GM23338 (cell line): ENCODE measurements around the gene ANO5. TPM values are rescaled to one million over a fixed set of nuclear protein-coding genes. Genes with fewer than 3 reads are reported as not detected.
"Not testable (repeated sequence)": the region's sequence is repeated elsewhere in the genome, so short reads cannot be mapped to it uniquely, and the experiment has no call there.

Experiments used
- ATAC-seq: fragments of 200-7000 bp; cut with Tn5 transposase; 3 replicates; pipeline ENCODE4 v1.9.1; 2020
- DNase-seq: peaks from one replicate; pipeline ENCODE4 v3.0.0-alpha.2; 2015; ENCODE audit warnings: low spot score
- H2AFZ ChIP-seq: fragments of 200-600 bp; sonication (generic); 2 replicates; pipeline ENCODE4 v1.8.0; 2016; ENCODE audit warnings: antibody characterized with exemption, mild to moderate bottlenecking, moderate library complexity
- H3F3A ChIP-seq: fragments of 200-600 bp; sonication (generic); replicated peaks from 2 replicates; pipeline ENCODE4 v1.8.0; 2017; ENCODE audit warnings: antibody characterized with exemption, mixed run types, low read depth
- H3K27ac ChIP-seq: fragments of 200-600 bp; sonication (generic); 2 replicates; pipeline ENCODE4 v1.6.1; 2016; ENCODE audit warnings: low read depth
- H3K27me3 ChIP-seq: fragments of 200-600 bp; sonication (generic); 2 replicates; pipeline ENCODE4 v1.8.0; 2016; ENCODE audit warnings: mild to moderate bottlenecking, mixed run types, moderate library complexity; ENCODE audit not compliant: insufficient read depth
- H3K36me3 ChIP-seq: fragments of 200-600 bp; sonication (generic); 2 replicates; pipeline ENCODE4 v1.8.0; 2016; ENCODE audit warnings: mild to moderate bottlenecking; ENCODE audit not compliant: insufficient read depth
- H3K4me1 ChIP-seq: fragments of 200-600 bp; sonication (generic); 2 replicates; pipeline ENCODE4 v1.8.0; 2016; ENCODE audit warnings: mild to moderate bottlenecking, moderate library complexity; ENCODE audit not compliant: insufficient read depth
- H3K4me2 ChIP-seq: fragments of 200-600 bp; sonication (generic); 2 replicates; pipeline ENCODE4 v1.7.1; 2017; ENCODE audit warnings: mixed run types
- H3K4me3 ChIP-seq: fragments of 200-600 bp; sonication (generic); 2 replicates; pipeline ENCODE4 v1.6.1; 2016; ENCODE audit warnings: mixed run types
- H3K79me2 ChIP-seq: fragments of 200-600 bp; sonication (generic); replicated peaks from 2 replicates; pipeline ENCODE4 v1.8.0; 2017; ENCODE audit warnings: mild to moderate bottlenecking; ENCODE audit not compliant: insufficient read depth
- H3K9me2 ChIP-seq: fragments of 200-600 bp; sonication (generic); 2 replicates; pipeline ENCODE4 v1.8.0; 2017; ENCODE audit not compliant: insufficient read depth
- H4K20me1 ChIP-seq: fragments of 200-600 bp; sonication (generic); replicated peaks from 2 replicates; pipeline ENCODE4 v1.8.0; 2017; ENCODE audit warnings: mild to moderate bottlenecking; ENCODE audit not compliant: insufficient read depth
- H3K27ac Mint-ChIP-seq: 2 replicates; pipeline ENCODE4 v1.8.0; 2020; ENCODE audit warnings: inconsistent platforms, mild to moderate bottlenecking, moderate library complexity, mixed read lengths
- H3K27me3 Mint-ChIP-seq: 3 replicates; pipeline ENCODE4 v1.8.0; 2022; ENCODE audit warnings: low read depth, mild to moderate bottlenecking, moderate library complexity, mixed read lengths, inconsistent platforms; ENCODE audit not compliant: insufficient read depth, poor library complexity
- H3K36me3 Mint-ChIP-seq: 3 replicates; pipeline ENCODE4 v1.8.0; 2021; ENCODE audit warnings: low read depth, mild to moderate bottlenecking, inconsistent platforms, moderate library complexity, mixed read lengths
- H3K4me1 Mint-ChIP-seq: 3 replicates; pipeline ENCODE4 v1.8.0; 2020; ENCODE audit warnings: mild to moderate bottlenecking, inconsistent platforms, mixed read lengths
- H3K4me3 Mint-ChIP-seq: 3 replicates; pipeline ENCODE4 v1.8.0; 2021; ENCODE audit warnings: moderate library complexity, mild to moderate bottlenecking, inconsistent platforms, mixed read lengths
- H3K9me3 Mint-ChIP-seq: 3 replicates; pipeline ENCODE4 v1.8.0; 2020; ENCODE audit warnings: moderate library complexity, mild to moderate bottlenecking, inconsistent platforms, mixed read lengths
- CREB1 ChIP-seq: fragments of 250-450 bp; sonication (Bioruptor Pico); IDR thresholded peaks from 2 replicates; pipeline ENCODE4 v1.5.0; 2020; ENCODE audit warnings: low read depth, mild to moderate bottlenecking, moderate library complexity
- NANOG ChIP-seq: IDR thresholded peaks from 2 replicates; pipeline ENCODE4 v1.6.1; 2016; ENCODE audit warnings: antibody characterized with exemption, borderline replicate concordance
- POLR2AphosphoS5 ChIP-seq: IDR thresholded peaks from 2 replicates; pipeline ENCODE4 v1.6.1; 2016; ENCODE audit warnings: antibody characterized with exemption, low read depth
- ZNF114 ChIP-seq: fragments of 250-450 bp; sonication (Bioruptor Pico); IDR thresholded peaks from 2 replicates; pipeline ENCODE4 v1.5.0; 2020; ENCODE audit warnings: mild to moderate bottlenecking, moderate library complexity
- polyA plus RNA-seq: library from polyadenylated mRNA; unstranded; fragments of >200 nt; fragmentation: Nextera tagmentation; extraction: Ambion mirVana; gene quantifications from 2 replicates; pipeline ENCODE4 v1.2.1, GENCODE V29; 2016
- total RNA-seq: library from RNA; depleted of rRNA; stranded (reverse); fragments of >200 nt; shearing (Covaris generic); gene quantifications from 2 replicates; pipeline ENCODE4 v1.2.3, GENCODE V29; 2014
- TF ChIP-seq, protein P1 (sequence below): fragments of 250-450 bp; sonication (Bioruptor Pico); IDR thresholded peaks from 2 replicates; pipeline ENCODE4 v1.5.0; 2020; ENCODE audit warnings: mild to moderate bottlenecking, moderate library complexity
- TF ChIP-seq, protein P2 (sequence below), 2 experiments: fragments of 200-600 bp in 1 of 2; sonication (generic) in 1 of 2; conservative IDR thresholded peaks; 2 replicates each; pipeline versions ENCODE4 v1.5.1 to v1.6.1; 2016 to 2017; ENCODE audit warnings: antibody characterized with exemption in 2 of 2, low read depth in 2 of 2, mild to moderate bottlenecking in 2 of 2, moderate library complexity in 1 of 2

Gene ANO5
- total and polyA plus RNA-seq, 2 experiments from 2014 or later = 1.8 to 8.3 TPM

- TF ChIP-seq, protein P1, sequence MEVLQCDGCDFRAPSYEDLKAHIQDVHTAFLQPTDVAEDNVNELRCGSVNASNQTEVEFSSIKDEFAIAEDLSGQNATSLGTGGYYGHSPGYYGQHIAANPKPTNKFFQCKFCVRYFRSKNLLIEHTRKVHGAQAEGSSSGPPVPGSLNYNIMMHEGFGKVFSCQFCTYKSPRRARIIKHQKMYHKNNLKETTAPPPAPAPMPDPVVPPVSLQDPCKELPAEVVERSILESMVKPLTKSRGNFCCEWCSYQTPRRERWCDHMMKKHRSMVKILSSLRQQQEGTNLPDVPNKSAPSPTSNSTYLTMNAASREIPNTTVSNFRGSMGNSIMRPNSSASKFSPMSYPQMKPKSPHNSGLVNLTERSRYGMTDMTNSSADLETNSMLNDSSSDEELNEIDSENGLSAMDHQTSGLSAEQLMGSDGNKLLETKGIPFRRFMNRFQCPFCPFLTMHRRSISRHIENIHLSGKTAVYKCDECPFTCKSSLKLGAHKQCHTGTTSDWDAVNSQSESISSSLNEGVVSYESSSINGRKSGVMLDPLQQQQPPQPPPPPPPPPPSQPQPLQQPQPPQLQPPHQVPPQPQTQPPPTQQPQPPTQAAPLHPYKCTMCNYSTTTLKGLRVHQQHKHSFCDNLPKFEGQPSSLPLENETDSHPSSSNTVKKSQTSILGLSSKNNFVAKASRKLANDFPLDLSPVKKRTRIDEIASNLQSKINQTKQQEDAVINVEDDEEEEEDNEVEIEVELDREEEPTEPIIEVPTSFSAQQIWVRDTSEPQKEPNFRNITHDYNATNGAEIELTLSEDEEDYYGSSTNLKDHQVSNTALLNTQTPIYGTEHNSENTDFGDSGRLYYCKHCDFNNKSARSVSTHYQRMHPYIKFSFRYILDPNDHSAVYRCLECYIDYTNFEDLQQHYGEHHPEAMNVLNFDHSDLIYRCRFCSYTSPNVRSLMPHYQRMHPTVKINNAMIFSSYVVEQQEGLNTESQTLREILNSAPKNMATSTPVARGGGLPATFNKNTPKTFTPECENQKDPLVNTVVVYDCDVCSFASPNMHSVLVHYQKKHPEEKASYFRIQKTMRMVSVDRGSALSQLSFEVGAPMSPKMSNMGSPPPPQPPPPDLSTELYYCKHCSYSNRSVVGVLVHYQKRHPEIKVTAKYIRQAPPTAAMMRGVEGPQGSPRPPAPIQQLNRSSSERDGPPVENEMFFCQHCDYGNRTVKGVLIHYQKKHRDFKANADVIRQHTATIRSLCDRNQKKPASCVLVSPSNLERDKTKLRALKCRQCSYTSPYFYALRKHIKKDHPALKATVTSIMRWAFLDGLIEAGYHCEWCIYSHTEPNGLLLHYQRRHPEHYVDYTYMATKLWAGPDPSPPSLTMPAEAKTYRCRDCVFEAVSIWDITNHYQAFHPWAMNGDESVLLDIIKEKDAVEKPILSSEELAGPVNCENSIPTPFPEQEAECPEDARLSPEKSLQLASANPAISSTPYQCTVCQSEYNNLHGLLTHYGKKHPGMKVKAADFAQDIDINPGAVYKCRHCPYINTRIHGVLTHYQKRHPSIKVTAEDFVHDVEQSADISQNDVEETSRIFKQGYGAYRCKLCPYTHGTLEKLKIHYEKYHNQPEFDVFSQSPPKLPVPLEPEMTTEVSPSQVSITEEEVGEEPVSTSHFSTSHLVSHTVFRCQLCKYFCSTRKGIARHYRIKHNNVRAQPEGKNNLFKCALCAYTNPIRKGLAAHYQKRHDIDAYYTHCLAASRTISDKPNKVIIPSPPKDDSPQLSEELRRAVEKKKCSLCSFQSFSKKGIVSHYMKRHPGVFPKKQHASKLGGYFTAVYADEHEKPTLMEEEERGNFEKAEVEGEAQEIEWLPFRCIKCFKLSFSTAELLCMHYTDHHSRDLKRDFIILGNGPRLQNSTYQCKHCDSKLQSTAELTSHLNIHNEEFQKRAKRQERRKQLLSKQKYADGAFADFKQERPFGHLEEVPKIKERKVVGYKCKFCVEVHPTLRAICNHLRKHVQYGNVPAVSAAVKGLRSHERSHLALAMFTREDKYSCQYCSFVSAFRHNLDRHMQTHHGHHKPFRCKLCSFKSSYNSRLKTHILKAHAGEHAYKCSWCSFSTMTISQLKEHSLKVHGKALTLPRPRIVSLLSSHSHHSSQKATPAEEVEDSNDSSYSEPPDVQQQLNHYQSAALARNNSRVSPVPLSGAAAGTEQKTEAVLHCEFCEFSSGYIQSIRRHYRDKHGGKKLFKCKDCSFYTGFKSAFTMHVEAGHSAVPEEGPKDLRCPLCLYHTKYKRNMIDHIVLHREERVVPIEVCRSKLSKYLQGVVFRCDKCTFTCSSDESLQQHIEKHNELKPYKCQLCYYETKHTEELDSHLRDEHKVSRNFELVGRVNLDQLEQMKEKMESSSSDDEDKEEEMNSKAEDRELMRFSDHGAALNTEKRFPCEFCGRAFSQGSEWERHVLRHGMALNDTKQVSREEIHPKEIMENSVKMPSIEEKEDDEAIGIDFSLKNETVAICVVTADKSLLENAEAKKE (CRISPR knock-in tag) = no peak
- TF ChIP-seq ZNF114 (CRISPR knock-in tag) (no peak), POLR2AphosphoS5 (no peak), CREB1 (no peak), NANOG (no peak)
- TF ChIP-seq, protein P2, sequence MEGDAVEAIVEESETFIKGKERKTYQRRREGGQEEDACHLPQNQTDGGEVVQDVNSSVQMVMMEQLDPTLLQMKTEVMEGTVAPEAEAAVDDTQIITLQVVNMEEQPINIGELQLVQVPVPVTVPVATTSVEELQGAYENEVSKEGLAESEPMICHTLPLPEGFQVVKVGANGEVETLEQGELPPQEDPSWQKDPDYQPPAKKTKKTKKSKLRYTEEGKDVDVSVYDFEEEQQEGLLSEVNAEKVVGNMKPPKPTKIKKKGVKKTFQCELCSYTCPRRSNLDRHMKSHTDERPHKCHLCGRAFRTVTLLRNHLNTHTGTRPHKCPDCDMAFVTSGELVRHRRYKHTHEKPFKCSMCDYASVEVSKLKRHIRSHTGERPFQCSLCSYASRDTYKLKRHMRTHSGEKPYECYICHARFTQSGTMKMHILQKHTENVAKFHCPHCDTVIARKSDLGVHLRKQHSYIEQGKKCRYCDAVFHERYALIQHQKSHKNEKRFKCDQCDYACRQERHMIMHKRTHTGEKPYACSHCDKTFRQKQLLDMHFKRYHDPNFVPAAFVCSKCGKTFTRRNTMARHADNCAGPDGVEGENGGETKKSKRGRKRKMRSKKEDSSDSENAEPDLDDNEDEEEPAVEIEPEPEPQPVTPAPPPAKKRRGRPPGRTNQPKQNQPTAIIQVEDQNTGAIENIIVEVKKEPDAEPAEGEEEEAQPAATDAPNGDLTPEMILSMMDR (conservative IDR thresholded peaks at IDR 0.05; ENCODE audit: low read depth in 2 of 2) = no peak
These were observed 70.7 kb downstream of the ANO5 start (continued) for GRCh38 chr11:22263613-22264012.

- H2AFZ ChIP-seq, H3F3A ChIP-seq, H3K27ac ChIP-seq, H3K9me2 ChIP-seq, H3K4me3 Mint-ChIP-seq, H4K20me1 ChIP-seq, H3K27ac Mint-ChIP-seq, H3K4me2 ChIP-seq, H3K4me1 ChIP-seq, H3K4me3 ChIP-seq, H3K27me3 Mint-ChIP-seq, H3K79me2 ChIP-seq, H3K4me1 Mint-ChIP-seq, H3K9me3 Mint-ChIP-seq, H3K27me3 ChIP-seq, DNase-seq, H3K36me3 Mint-ChIP-seq, H3K36me3 ChIP-seq, ATAC-seq: not testable (repeated sequence)
These were observed 76.2 kb downstream of the ANO5 start for GRCh38 chr11:22268983-22269624.
